NCI-H82 treated with DMSO at 0.1 percent for 48 hours (cell line): Measurements from ENCODE around the gene KIAA2012.

Experiments used
- DNase-seq: peaks from one replicate; lab custom pipeline; 2025; ENCODE audit not compliant: unreplicated experiment; lab: John Stamatoyannopoulos, UW

Gene KIAA2012

GRCh38 chr2:202079310-202079709 lies 6.3 kb downstream of the KIAA2012 start:
- DNase-seq, result no peak

- DNase-seq, result no peak
Measured at GRCh38 chr2:202084265-202084664, 11.2 kb downstream of the KIAA2012 start.

- DNase-seq, result no peak
Measured at GRCh38 chr2:202088777-202089176, 15.7 kb downstream of the KIAA2012 start.

DNA sequence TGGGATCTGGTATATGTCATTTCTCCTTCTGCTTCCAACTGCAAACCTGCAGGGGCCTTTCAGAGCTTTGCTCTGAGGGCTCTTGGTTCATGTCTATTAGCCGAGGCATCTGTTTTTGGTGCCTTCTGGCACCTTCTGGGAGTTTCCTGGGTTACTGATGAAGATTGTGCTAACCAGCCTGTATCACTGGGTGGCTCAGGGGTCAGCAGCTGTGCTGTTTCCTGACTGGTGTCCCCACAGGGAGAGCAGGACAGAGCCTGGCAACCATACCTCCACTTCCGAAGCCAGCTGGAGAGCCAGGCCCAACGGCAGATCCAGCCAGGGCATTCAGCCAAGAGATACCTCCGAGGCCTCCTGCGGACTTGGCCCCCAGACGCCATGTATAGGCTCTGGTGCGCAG lies 17.5 kb downstream of the KIAA2012 start:
- no peak for DNase-seq

DNA sequence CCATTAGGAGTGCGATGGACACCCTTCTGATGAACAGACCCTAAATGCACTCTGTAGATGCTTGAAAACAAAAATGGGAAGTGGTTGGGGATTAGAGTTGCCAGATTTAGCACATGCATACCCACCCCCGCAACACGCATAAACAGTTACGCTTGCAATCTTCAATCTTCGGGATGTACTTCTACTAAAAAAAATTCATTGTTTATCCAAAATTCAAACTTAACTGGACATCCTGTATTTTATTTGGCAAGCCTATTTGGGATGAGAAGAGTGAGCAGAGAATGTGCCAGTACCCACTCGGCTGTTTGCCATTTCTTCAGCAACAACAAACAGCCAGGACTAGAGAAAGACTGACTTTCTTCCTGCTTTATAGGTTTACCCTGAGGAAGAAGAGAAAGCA lies 18.4 kb downstream of the KIAA2012 start:
- DNase-seq, result no peak

- no peak for DNase-seq
Measured at GRCh38 chr2:202094426-202094986, 21.5 kb downstream of the KIAA2012 start.

DNA sequence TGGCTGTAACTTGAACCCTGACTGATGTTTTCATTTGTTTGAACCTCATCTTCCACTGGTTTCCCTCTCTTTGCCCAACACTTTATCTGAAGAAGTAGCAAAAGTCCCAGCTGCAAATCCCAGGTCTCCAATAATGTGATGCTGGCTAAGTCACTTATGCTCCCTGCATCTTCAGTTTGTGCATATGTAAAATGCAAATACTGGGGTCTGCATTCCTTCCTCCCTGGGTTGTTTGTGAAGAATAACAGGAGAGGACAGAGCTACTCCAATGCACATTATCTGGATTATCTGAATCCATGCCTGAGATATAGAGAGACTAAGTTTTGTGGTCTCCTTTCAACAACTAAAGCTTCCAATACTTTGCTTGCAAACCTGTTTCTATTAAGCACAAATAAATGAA lies 22.2 kb downstream of the KIAA2012 start:
- DNase-seq, result no peak

- DNase-seq, result peak; percentile 25
Measured at GRCh38 chr2:202096736-202097135, 23.7 kb downstream of the KIAA2012 start.

DNA sequence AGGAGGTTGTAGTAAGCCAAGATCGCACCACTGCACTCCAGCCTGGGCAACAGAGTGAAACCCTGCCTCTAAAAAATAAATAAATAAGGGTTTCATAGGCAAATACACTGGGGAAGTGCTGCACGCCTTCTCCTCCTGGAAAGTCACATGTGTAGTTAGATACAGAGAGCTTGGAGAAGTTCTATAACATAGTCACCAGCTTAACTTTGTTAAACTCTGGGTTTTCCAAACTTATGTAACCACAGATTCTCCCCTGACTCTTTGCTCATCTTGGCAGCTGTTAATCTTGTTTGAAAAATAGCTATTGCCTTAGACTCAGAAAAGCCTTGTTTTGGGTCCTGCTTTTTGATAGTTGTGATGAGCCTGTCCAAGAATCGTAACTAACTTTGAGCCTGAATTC lies 25.2 kb downstream of the KIAA2012 start:
- DNase-seq, result no peak

DNA sequence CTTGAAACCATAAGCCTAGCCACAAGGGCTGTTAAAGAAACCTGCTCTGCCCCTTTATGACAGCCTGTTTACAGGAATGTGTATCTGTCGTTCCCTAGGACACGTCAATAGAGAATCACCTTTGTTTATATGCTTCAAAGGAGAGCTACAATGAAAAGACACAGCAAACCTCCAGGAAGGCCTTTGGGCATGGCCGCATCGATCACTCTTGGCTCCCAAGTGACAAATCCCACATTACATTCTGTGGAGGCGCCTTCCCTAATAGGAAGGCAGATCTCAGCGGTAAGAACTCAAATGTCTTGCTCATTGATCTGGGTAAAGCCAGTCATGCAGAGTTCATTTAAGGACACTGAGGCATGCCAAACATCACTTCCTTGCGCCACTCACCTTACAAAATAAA lies 26.5 kb downstream of the KIAA2012 start:
- no peak for DNase-seq

- DNase-seq, result no peak
Measured at GRCh38 chr2:202100176-202100575, 27.1 kb downstream of the KIAA2012 start.

- no peak for DNase-seq
Measured at GRCh38 chr2:202101026-202101579, 28.0 kb downstream of the KIAA2012 start.

GRCh38 chr2:202102425-202103000 lies 29.5 kb downstream of the KIAA2012 start:
- DNase-seq, result peak; percentile 95

GRCh38 chr2:202104286-202104870 lies 31.3 kb downstream of the KIAA2012 start:
- DNase-seq, result peak; percentile 85

GRCh38 chr2:202105025-202105424 lies 32.0 kb downstream of the KIAA2012 start:
- no peak for DNase-seq

- no peak for DNase-seq
Measured at GRCh38 chr2:202108345-202108744, 35.3 kb downstream of the KIAA2012 start.

- no peak for DNase-seq
Measured at GRCh38 chr2:202109139-202109736, 36.2 kb downstream of the KIAA2012 start.

- no peak for DNase-seq
Measured at GRCh38 chr2:202109737-202110184, 36.7 kb downstream of the KIAA2012 start.

- no peak for DNase-seq
Measured at GRCh38 chr2:202110491-202110890, 37.4 kb downstream of the KIAA2012 start.

DNA sequence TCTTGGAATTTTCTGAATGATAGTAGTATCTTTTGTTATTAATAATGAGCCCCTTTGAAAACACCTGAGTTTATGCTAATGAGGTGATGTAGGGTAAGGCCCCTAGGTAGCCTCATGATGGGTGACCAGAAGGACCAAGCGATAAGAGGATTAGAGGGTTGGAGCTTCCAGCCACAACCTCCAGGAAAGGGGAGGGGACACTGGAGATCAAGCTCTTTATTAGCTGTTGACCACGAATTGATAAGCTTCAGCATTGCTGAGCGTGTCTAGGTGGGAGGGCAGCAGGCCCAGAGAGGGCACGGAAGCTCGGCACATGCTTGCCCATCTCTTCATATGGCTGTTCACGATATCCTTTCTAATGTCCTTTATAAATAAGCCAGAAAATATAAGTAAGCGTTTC lies 39.0 kb downstream of the KIAA2012 start:
- peak; percentile 65 for DNase-seq

GRCh38 chr2:202113571-202114142 lies 40.6 kb downstream of the KIAA2012 start:
- DNase-seq, result peak; percentile 55

DNA sequence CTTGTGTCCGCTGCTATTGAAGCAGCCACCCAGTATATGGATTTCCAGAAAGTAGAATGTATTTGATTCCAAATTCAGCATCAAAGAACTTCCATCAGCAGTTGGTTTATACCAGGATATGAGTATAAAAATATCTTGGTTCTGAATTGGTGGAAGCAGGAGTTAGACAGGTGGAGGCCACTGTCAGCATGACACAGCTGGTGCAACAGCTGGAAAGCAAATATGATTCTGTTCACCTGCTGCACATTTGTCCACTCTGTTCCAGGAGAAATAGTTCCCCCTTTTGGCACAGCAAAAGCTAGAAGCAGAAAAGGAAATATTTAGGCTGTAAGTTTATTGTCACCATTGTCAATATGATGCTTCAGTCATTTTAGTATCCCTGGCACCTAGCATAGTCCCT lies 41.2 kb downstream of the KIAA2012 start:
- no peak for DNase-seq
